Bronchial epithelial cell (primary cell): Measurements from ENCODE around the gene TATDN2. TPM values are rescaled to one million over a fixed set of nuclear protein-coding genes. Genes with fewer than 3 reads are reported as not detected.
"Not testable (repeated sequence)": the region's sequence is repeated elsewhere in the genome, so short reads cannot be mapped to it uniquely, and the experiment has no call there.

Source experiments
- DNase-seq: peaks from one replicate; pipeline ENCODE4 v3.0.0-alpha.2; 2010; ENCODE audit warnings: low read depth
- FAIRE-seq: peaks from 2 replicates; lab custom pipeline; 2011; peaks lifted over from hg19 to GRCh38; lab: Jason Lieb, UNC
- H3K27me3 ChIP-seq: 2 replicates; pipeline ENCODE4 v1.5.1; 2011; ENCODE audit warnings: low read length; ENCODE audit not compliant: control insufficient read depth, insufficient read depth
- H3K36me3 ChIP-seq: 2 replicates; pipeline ENCODE4 v1.5.1; 2011; ENCODE audit warnings: low read length; ENCODE audit not compliant: control insufficient read depth, insufficient read depth
- H3K4me3 ChIP-seq: 2 replicates; pipeline ENCODE4 v1.5.1; 2011; ENCODE audit warnings: mild to moderate bottlenecking, low read depth, low read length, control low read depth
- total RNA-seq: library from RNA; depleted of rRNA; stranded (reverse); fragments of >200 nt; gene quantifications from 2 replicates; pipeline ENCODE4 v1.2.1, GENCODE V29; 2014
- TF ChIP-seq, protein P1 (sequence below): IDR thresholded peaks from 2 replicates; pipeline ENCODE4 v1.5.1; 2011; ENCODE audit warnings: mild to moderate bottlenecking, moderate library complexity, low read length, control low read depth, inconsistent platforms; ENCODE audit not compliant: insufficient read depth, severe bottlenecking

Gene TATDN2
- total RNA-seq, 1 donor from 2014 or later: 7.9 TPM

DNA sequence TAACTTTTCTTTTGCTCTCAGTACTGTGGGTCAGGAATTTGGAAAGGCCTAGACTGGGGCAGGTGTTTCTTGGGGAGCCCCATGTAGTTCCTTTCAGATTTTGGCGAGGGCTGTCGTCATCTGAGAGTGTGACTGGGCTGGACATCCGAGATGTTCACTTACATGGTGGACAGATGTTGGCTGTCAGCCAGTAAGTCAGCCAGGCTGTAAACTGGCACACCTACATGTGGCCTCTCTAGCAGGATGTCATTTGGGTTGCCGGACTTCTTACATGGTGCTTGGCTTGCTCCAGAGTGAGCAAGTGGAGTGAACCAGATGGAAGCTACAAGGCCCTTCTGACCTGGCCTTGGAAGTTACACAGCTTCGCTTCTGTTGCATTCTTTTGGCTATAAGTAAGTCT is 20.7 kb downstream of the TATDN2 start:
- Histone ChIP-seq H3K27me3 (no peaks in the 10 kb centered on the region), H3K36me3 (peaks cover 4% of the 10 kb centered on the region), H3K4me3 (no peak overlapping the region)
- DNase-seq (no peak), FAIRE-seq (no peak)
- TF ChIP-seq, protein P1, sequence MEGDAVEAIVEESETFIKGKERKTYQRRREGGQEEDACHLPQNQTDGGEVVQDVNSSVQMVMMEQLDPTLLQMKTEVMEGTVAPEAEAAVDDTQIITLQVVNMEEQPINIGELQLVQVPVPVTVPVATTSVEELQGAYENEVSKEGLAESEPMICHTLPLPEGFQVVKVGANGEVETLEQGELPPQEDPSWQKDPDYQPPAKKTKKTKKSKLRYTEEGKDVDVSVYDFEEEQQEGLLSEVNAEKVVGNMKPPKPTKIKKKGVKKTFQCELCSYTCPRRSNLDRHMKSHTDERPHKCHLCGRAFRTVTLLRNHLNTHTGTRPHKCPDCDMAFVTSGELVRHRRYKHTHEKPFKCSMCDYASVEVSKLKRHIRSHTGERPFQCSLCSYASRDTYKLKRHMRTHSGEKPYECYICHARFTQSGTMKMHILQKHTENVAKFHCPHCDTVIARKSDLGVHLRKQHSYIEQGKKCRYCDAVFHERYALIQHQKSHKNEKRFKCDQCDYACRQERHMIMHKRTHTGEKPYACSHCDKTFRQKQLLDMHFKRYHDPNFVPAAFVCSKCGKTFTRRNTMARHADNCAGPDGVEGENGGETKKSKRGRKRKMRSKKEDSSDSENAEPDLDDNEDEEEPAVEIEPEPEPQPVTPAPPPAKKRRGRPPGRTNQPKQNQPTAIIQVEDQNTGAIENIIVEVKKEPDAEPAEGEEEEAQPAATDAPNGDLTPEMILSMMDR: no peak

DNA sequence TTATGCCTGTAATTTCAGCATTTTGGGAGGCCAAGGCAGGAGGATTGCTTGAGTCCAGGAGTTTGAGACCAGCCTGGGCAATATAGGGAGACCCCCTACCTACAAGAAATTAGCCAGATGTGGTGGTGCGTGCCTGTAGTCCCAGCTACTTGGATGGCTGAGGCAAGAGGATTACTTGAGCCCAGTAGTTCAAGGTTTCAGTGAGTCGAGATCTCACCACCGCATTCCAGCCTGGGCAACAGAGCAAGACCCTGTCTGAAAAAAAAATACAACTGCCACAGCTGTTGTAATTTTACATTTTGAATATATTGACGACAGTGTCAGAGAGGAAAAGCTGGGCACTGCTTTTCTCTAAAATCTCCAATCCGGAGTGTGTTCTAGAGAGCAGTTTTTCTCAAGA is 21.2 kb downstream of the TATDN2 start:
- Histone ChIP-seq H3K36me3 (peaks cover 3% of the 10 kb centered on the region), H3K4me3 (no peak overlapping the region), H3K27me3 (no peaks in the 10 kb centered on the region)
- FAIRE-seq (no peak), DNase-seq (no peak)
- TF ChIP-seq, protein P1: no peak

DNA sequence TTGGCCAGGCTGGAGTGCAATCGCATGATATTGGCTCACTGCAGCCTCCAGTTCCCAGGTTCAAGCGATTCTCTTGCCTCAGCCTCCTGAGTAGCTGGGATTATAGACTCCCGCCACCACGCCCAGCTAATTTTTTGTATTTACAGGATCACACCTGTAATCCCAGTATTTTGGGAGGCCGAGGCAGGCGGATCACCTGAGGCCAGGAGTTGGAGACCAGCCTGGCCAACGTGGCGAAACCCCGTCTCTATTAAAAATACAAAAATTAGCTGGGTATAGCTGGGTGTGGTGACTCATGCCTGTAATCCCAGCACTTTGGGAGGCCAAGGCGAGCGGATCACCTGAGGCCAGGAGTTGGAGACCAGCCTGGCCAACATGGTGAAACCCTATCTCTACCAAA is 24.2 kb downstream of the TATDN2 start:
- H3K36me3 ChIP-seq, DNase-seq, H3K4me3 ChIP-seq, H3K27me3 ChIP-seq, FAIRE-seq: not testable (repeated sequence)

DNA sequence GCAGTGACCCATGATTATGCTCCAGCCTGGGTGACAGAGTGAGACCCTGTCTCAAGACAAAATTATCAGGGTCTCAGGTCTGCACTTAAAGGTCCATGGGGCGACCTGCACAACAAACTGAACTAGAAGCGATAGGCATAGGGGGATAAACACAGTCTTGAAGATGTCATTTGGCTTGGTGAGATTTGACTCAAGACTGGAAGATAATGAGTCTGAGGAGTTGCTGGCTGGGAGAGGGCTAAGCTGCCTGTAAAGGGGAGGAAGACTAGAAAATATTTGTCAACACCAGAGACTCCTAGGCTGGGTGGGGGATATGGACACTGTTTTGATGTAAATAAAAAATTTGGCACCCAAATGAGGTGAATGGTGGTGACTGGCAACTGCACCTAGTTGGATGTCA is 24.7 kb downstream of the TATDN2 start:
- Histone ChIP-seq H3K36me3 (peaks cover 3% of the 10 kb centered on the region), H3K4me3 (no peak overlapping the region), H3K27me3 (no peaks in the 10 kb centered on the region)
- DNase-seq: no peak
- FAIRE-seq: no peak
- TF ChIP-seq, protein P1: no peak

DNA sequence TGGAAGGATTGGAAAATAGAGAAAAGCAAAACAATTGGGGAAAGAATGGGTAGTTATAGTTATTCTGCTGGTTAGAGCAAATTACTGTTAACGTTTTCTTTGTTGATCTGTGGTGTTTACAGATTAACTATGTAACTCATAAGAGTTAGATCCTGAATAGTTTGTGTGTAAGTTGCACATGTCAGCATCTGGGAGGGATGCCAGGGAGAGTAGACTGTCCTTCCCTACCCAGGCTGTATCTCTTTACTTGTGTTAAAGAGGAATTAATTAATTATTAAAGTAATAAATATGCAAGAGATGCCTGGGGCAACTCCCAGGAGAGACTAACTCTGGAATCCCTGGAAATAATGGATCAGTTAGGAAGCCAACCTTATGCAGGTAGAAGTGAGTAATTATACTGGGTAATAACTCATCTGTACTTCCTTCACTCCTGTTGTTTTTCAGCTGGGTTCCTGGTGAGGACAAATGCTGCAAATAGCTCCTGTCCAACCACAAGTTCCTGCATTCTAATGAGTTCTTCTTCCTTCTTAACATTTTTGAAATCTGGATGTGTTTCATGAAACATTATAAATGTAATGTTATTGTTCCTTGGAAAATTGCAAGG is 25.5 kb downstream of the TATDN2 start:
- H3K27me3 ChIP-seq: no peaks in the 10 kb centered on the region
- H3K4me3 ChIP-seq: no peak overlapping the region
- DNase-seq (no peak), FAIRE-seq (no peak)
- H3K36me3 ChIP-seq: peaks cover 9% of the 10 kb centered on the region
- TF ChIP-seq, protein P1: no peak

DNA sequence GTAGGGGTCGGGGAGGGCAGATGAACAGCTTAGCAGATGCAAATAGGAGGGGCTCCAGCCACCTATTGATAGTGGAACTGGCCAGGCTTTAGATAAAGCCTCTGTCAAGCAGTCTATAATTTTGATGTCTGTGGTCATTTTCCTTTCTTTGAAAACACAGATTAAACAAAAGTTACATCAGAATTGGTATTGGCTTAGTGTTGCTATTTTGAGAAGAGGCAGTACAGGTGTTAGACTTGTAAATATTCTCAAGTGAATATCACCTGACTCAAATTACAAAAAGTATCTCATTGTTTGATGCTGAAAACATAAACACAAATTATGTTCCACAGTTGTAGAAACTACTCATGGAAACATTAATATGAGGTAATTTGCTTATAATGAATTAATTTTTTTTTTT is 26.3 kb downstream of the TATDN2 start:
- DNase-seq: no peak

More for the DNA sequence above, 26.3 kb downstream of the TATDN2 start:
- H3K4me3 ChIP-seq: no peak overlapping the region
- FAIRE-seq: no peak
- peaks cover 8% of the 10 kb centered on the region for H3K36me3 ChIP-seq
- TF ChIP-seq, protein P1: no peak
- no peaks in the 10 kb centered on the region for H3K27me3 ChIP-seq
